Urothelium cell line (cell line): ENCODE measurements around the gene PLA2G5.
A peak's percentile ranks its signal among the peaks of the same experiment; 100 is the strongest.

ENCODE experiments used
- DNase-seq: peaks from one replicate; pipeline ENCODE4 v3.0.0; 2011; ENCODE audit warnings: low spot score, mixed read lengths
- FAIRE-seq: peaks from 2 replicates; lab custom pipeline; 2011; peaks lifted over from hg19 to GRCh38; lab: Jason Lieb, UNC

PLA2G5 gene

GRCh38 chr1:20089328-20090077 is 19.5 kb downstream of the PLA2G5 start:
- DNase-seq (no peak), FAIRE-seq (no peak)

GRCh38 chr1:20090119-20090518 is 20.1 kb downstream of the PLA2G5 start:
- FAIRE-seq (no peak), DNase-seq (no peak)

GRCh38 chr1:20090641-20091040 is 20.6 kb downstream of the PLA2G5 start:
- no peak for FAIRE-seq
- DNase-seq = no peak

GRCh38 chr1:20093303-20093702 is 23.3 kb downstream of the PLA2G5 start:
- DNase-seq (no peak), FAIRE-seq (no peak)

GRCh38 chr1:20093940-20094391 is 24.0 kb downstream of the PLA2G5 start:
- FAIRE-seq (no peak), DNase-seq (no peak)

- DNase-seq (no peak), FAIRE-seq (no peak)
Observed at GRCh38 chr1:20095564-20096434, 25.8 kb downstream of the PLA2G5 start.

- DNase-seq = no peak
- FAIRE-seq = no peak
Observed at GRCh38 chr1:20096840-20097447, 26.9 kb downstream of the PLA2G5 start.

- DNase-seq (no peak), FAIRE-seq (no peak)
Observed at GRCh38 chr1:20099533-20099932, 29.5 kb downstream of the PLA2G5 start.

GRCh38 chr1:20100632-20101355 is 30.8 kb downstream of the PLA2G5 start:
- FAIRE-seq = peak; percentile 23
- peak; percentile 75 for DNase-seq

GRCh38 chr1:20102875-20103274 is 32.9 kb downstream of the PLA2G5 start:
- DNase-seq = no peak
- no peak for FAIRE-seq

GRCh38 chr1:20105856-20106255 is 35.9 kb downstream of the PLA2G5 start:
- DNase-seq = no peak
- no peak for FAIRE-seq

- FAIRE-seq = no peak
- DNase-seq = no peak
Observed at GRCh38 chr1:20107351-20107750, 37.4 kb downstream of the PLA2G5 start.

- DNase-seq (no peak), FAIRE-seq (no peak)
Observed at GRCh38 chr1:20107796-20108195, 37.8 kb downstream of the PLA2G5 start.

- no peak for FAIRE-seq
- no peak for DNase-seq
Observed at GRCh38 chr1:20108366-20109123, 38.6 kb downstream of the PLA2G5 start.

- FAIRE-seq = no peak
Observed at GRCh38 chr1:20109223-20109856, 39.3 kb downstream of the PLA2G5 start.

GRCh38 chr1:20110679-20111078 is 40.7 kb downstream of the PLA2G5 start:
- DNase-seq (peak; percentile 83), FAIRE-seq (peak; percentile 62)

More at GRCh38 chr1:20109223-20109856, 39.3 kb downstream of the PLA2G5 start:
- no peak for DNase-seq

GRCh38 chr1:20111452-20111851 is 41.5 kb downstream of the PLA2G5 start:
- FAIRE-seq (no peak), DNase-seq (no peak)

GRCh38 chr1:20112279-20113000 is 42.4 kb downstream of the PLA2G5 start:
- DNase-seq (peak; percentile 52), FAIRE-seq (no peak)
